Measurements from ENCODE around the gene LIMCH1.

Gene LIMCH1

DNA sequence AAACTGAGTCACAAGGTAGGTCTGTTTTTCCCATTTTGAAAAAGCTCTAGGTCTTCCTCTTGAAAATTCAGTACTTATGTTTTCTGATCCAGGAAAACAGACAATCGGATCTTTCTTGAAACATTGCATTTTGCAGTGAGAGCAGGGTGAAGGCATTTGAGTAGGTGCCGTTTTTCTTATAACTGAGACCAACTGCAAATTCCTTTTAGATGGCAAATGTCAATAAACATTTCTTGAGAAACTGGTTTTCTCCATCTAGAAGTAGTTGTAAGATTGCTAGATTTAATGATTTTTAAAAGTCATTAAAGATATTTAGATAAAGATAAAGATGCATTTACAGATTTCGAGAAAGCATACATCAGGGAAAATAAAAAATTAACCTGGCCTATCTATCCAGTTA, 118.1 kb downstream of the LIMCH1 start:
- no peaks in the 10 kb centered on the region for H3K9me3 ChIP-seq (ENCODE audit: control insufficient read depth in 5 of 5, low read length in 5 of 5)
- no peak overlapping the region for H3K4me3 ChIP-seq (ENCODE audit: low read depth in 1 of 5, low read length in 5 of 5)
- peaks cover 23 to 41% (median 32%) of the 10 kb centered on the region in 5 donors for H3K36me3 ChIP-seq (ENCODE audit: control insufficient read depth in 5 of 5, insufficient read depth in 5 of 5, low read length in 5 of 5)
- H3K27me3 ChIP-seq (ENCODE audit: control insufficient read depth in 5 of 5, insufficient read depth in 4 of 5, low read length in 5 of 5): no peaks in the 10 kb centered on the region
- H3K27ac ChIP-seq (ENCODE audit: low read depth, low read length): no peak overlapping the region
- H3K9ac ChIP-seq (ENCODE audit: low read length in 5 of 5): no peak overlapping the region
- H3K4me1 ChIP-seq (ENCODE audit: control insufficient read depth in 5 of 5, insufficient read depth in 5 of 5, low read length in 5 of 5): peaks cover 0 to 11% (median 0%) of the 10 kb centered on the region in 5 donors

DNA sequence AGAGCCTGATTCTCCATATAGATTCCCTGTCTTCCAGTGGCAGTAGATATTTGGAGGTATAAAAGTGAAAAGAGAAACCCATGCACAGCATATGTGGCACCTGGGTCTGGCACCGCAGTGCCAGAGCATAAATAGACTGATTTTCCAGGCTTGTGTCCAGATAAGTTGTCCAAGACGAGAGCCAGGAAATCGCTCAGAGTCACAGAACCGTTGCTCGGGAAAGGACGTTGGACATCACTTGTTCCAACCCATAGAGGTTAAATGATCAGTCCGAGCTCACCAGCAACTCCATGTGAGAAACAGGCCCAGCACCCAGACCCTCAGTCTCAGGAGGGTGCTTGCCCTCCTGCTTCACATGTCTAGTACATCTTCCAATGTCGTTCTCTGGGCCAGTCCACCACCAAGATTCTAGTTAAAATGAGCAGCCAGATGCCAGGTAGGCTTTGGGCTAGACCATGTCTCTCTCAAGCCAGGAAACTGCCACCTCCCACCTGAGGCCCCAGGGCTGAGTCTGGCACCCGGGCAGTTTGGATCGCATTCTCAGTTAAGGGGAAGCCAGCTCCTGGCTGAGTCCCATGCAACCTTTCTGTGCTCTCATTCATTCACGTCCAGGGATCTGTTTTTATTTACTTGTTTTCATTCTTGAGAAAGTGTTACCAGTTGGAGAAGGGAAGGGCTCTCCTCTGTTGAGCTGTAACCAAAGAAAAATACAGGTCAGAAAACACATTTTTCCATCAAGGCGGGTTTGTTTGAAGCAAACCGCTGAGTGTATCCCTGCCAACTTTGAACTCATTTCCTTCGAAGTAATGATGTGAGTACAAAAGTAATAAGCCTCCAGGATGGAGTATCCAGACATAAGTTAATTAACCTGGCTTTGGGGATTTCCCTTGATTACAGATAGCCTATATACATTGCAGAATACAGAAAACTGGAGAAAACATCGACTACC, 118.9 kb downstream of the LIMCH1 start:
- H3K4me3 ChIP-seq (ENCODE audit: low read depth in 1 of 5, low read length in 5 of 5): no peak overlapping the region
- H3K4me1 ChIP-seq (ENCODE audit: control insufficient read depth in 5 of 5, insufficient read depth in 5 of 5, low read length in 5 of 5): peaks cover 0 to 11% (median 0%) of the 10 kb centered on the region in 5 donors
- no peak overlapping the region for H3K27ac ChIP-seq (ENCODE audit: low read depth, low read length)
- no peaks in the 10 kb centered on the region for H3K9me3 ChIP-seq (ENCODE audit: control insufficient read depth in 5 of 5, low read length in 5 of 5)
- H3K36me3 ChIP-seq (ENCODE audit: control insufficient read depth in 5 of 5, insufficient read depth in 5 of 5, low read length in 5 of 5): peaks cover 17 to 36% (median 32%) of the 10 kb centered on the region in 5 donors
- H3K27me3 ChIP-seq (ENCODE audit: control insufficient read depth in 5 of 5, insufficient read depth in 4 of 5, low read length in 5 of 5): no peaks in the 10 kb centered on the region
- H3K9ac ChIP-seq (ENCODE audit: low read length in 5 of 5): peak overlapping the region in 1 of 5 donors; percentile 9

DNA sequence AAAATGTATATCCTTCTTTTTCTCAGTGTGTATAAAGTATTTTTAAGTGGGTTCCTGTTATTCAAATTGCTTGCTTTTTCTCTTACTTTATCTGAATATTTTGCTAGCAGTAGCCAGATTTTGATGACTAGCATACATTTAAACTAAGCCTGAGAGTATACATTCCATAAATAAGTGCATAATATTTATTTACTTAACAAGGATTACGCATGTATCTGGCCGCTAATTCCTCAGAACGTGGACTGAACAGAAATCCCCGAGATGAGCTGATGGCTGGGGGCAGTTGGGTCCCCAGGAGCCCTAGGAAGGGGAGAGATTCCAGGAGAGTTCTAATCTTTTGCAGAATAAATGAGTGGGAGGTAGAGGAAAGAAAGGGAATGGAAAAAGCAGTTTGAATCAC, 119.6 kb downstream of the LIMCH1 start:
- no peak overlapping the region for H3K4me3 ChIP-seq (ENCODE audit: low read depth in 1 of 5, low read length in 5 of 5)
- no peak overlapping the region for H3K27ac ChIP-seq (ENCODE audit: low read depth, low read length)
- peaks cover 0 to 11% (median 0%) of the 10 kb centered on the region in 5 donors for H3K4me1 ChIP-seq (ENCODE audit: control insufficient read depth in 5 of 5, insufficient read depth in 5 of 5, low read length in 5 of 5)
- H3K27me3 ChIP-seq (ENCODE audit: control insufficient read depth in 5 of 5, insufficient read depth in 4 of 5, low read length in 5 of 5): no peaks in the 10 kb centered on the region
- H3K36me3 ChIP-seq (ENCODE audit: control insufficient read depth in 5 of 5, insufficient read depth in 5 of 5, low read length in 5 of 5): peaks cover 14 to 34% (median 28%) of the 10 kb centered on the region in 5 donors
- peak overlapping the region in 1 of 5 donors; percentile 9 for H3K9ac ChIP-seq (ENCODE audit: low read length in 5 of 5)
- no peaks in the 10 kb centered on the region for H3K9me3 ChIP-seq (ENCODE audit: control insufficient read depth in 5 of 5, low read length in 5 of 5)

DNA sequence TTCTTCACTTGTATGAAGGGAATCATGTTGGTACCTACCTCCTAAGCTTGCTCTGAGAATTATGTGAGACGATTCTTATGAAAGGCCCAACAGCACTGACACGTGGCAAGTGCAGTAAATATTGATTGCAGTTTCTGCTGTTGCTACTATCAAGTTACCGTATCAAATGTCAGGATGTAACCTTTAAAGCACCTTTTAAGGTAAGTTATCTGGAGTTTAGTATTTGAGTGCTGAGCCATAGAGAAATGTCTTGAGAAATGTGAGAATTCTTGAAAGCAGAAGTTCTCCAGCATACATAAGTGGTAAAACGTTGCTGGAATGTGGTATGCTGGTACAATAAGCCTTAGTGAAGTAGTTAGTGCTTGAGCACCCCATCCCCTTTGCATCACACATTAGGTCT, 120.2 kb downstream of the LIMCH1 start:
- peaks cover 12 to 34% (median 26%) of the 10 kb centered on the region in 5 donors for H3K36me3 ChIP-seq (ENCODE audit: control insufficient read depth in 5 of 5, insufficient read depth in 5 of 5, low read length in 5 of 5)
- peaks cover 0 to 11% (median 0%) of the 10 kb centered on the region in 5 donors for H3K4me1 ChIP-seq (ENCODE audit: control insufficient read depth in 5 of 5, insufficient read depth in 5 of 5, low read length in 5 of 5)
- H3K9me3 ChIP-seq (ENCODE audit: control insufficient read depth in 5 of 5, low read length in 5 of 5): no peaks in the 10 kb centered on the region
- no peak overlapping the region for H3K9ac ChIP-seq (ENCODE audit: low read length in 5 of 5)
- H3K4me3 ChIP-seq (ENCODE audit: low read depth in 1 of 5, low read length in 5 of 5): no peak overlapping the region
- no peaks in the 10 kb centered on the region for H3K27me3 ChIP-seq (ENCODE audit: control insufficient read depth in 5 of 5, insufficient read depth in 4 of 5, low read length in 5 of 5)
- no peak overlapping the region for H3K27ac ChIP-seq (ENCODE audit: low read depth, low read length)

DNA sequence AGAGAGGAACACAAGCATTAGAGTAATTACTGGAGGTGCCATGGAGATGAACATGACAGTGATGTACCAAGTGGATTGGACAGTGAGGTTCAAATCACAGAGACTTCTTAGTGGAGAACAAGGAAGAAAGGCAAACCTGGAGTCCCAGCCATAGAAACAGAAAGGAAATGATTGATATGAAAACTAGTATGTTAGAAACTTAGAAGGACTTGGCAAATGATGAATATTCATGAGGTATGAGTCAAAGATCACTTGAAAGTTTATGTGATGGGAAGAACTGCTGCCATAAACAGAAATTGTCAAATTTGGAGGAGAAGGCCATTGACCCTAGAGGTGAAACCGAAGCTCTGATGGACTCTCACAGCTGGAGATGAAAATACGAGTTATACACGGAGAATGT, 122.4 kb downstream of the LIMCH1 start:
- Histone ChIP-seq H3K36me3 (ENCODE audit: control insufficient read depth in 5 of 5, insufficient read depth in 5 of 5, low read length in 5 of 5) (peaks cover 11 to 32% (median 24%) of the 10 kb centered on the region in 5 donors), H3K27me3 (ENCODE audit: control insufficient read depth in 5 of 5, insufficient read depth in 4 of 5, low read length in 5 of 5) (no peaks in the 10 kb centered on the region), H3K27ac (ENCODE audit: low read depth, low read length) (no peak overlapping the region), H3K9me3 (ENCODE audit: control insufficient read depth in 5 of 5, low read length in 5 of 5) (no peaks in the 10 kb centered on the region), H3K4me1 (ENCODE audit: control insufficient read depth in 5 of 5, insufficient read depth in 5 of 5, low read length in 5 of 5) (peaks cover 0 to 11% (median 0%) of the 10 kb centered on the region in 5 donors), H3K4me3 (ENCODE audit: low read depth in 1 of 5, low read length in 5 of 5) (no peak overlapping the region), H3K9ac (ENCODE audit: low read length in 5 of 5) (no peak overlapping the region)

DNA sequence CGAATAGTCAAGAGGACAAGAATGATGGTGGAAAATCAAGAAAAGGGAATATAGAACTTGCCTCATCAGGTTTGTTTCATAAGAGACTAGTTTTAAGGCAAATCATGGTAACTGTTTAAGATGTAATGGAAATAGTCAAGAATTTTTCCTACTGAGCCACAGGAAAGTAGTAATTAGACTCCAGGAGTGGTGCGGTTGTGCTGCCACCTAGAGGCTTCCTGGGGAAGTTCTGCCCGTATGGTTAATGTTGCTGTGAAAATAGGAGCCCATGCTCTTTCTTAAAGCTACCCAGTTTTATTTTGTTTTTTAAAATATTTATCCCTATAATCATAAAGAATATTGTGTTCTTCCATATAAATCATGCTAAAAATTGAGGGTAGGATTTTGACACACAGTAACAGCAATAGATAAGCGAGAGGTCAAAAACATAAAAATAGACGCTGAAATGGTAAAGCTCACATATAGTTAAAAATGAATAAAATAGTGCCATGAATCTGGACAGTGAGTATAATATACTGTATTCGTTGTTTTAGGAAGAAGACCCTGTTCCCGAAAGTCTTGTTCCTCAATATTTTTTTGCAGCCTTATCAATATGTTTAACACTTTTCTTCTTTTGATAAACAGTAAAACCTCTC, 123.6 kb downstream of the LIMCH1 start:
- H3K36me3 ChIP-seq (ENCODE audit: control insufficient read depth in 5 of 5, insufficient read depth in 5 of 5, low read length in 5 of 5): peaks cover 15 to 31% (median 22%) of the 10 kb centered on the region in 5 donors
- H3K9me3 ChIP-seq (ENCODE audit: control insufficient read depth in 5 of 5, low read length in 5 of 5): no peaks in the 10 kb centered on the region
- peaks cover 0 to 8% (median 0%) of the 10 kb centered on the region in 5 donors for H3K4me1 ChIP-seq (ENCODE audit: control insufficient read depth in 5 of 5, insufficient read depth in 5 of 5, low read length in 5 of 5)
- H3K27me3 ChIP-seq (ENCODE audit: control insufficient read depth in 5 of 5, insufficient read depth in 4 of 5, low read length in 5 of 5): no peaks in the 10 kb centered on the region
- H3K4me3 ChIP-seq (ENCODE audit: low read depth in 1 of 5, low read length in 5 of 5): no peak overlapping the region
- no peak overlapping the region for H3K9ac ChIP-seq (ENCODE audit: low read length in 5 of 5)
- no peak overlapping the region for H3K27ac ChIP-seq (ENCODE audit: low read depth, low read length)

DNA sequence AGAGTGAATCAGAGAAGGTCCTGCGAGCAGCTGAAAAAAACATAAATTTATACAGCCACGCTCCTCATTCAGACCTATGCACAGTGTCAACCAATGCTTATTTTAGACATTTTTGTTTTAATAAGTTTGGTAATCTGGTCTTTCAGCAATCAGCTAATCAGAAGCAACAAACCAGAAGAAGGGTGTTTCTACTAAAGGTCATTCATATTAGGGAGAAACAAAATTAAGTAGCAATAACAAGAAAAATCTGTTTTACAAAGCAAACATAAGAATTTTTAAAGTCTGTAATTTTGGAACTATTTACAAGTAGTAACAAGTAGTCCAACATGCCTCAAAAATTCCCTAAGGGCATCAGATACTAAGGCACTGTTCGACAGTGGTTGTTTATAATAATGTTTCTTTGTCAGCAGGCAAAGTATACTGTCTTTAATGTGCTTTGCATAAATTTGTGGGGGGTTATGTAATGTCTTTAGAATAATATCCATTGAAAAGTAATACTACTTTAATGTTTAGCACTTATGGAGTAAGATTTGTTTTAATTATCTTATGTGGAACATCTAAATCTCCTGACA, 127.8 kb downstream of the LIMCH1 start:
- Histone ChIP-seq H3K27me3 (ENCODE audit: control insufficient read depth in 5 of 5, insufficient read depth in 4 of 5, low read length in 5 of 5) (no peaks in the 10 kb centered on the region), H3K36me3 (ENCODE audit: control insufficient read depth in 5 of 5, insufficient read depth in 5 of 5, low read length in 5 of 5) (peaks cover 22 to 36% (median 33%) of the 10 kb centered on the region in 5 donors)

DNA sequence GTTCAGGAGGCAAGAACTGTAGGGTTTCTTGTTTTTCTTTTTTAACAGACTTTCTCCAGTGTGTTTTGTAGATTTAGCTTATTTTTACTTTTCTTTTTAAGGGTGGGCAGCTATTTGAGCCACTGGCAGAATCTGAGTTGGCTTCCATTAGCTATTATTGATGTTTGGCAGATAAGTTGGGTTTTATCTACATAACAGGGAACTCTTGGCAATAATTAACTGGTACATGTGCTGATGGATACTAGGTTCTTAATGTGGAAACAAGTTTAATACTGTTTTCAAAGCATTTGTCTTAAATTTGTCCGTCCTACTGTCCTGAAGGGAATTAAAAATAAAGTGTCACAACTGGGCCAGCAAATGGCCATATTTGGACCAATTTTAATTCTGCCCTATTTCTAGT, 130.1 kb downstream of the LIMCH1 start:
- H3K27ac ChIP-seq (ENCODE audit: low read depth, low read length): no peak overlapping the region
- no peaks in the 10 kb centered on the region for H3K4me1 ChIP-seq (ENCODE audit: control insufficient read depth in 5 of 5, insufficient read depth in 5 of 5, low read length in 5 of 5)
- peaks cover 15 to 46% (median 35%) of the 10 kb centered on the region in 5 donors for H3K36me3 ChIP-seq (ENCODE audit: control insufficient read depth in 5 of 5, insufficient read depth in 5 of 5, low read length in 5 of 5)
- no peak overlapping the region for H3K4me3 ChIP-seq (ENCODE audit: low read depth in 1 of 5, low read length in 5 of 5)
- no peaks in the 10 kb centered on the region for H3K27me3 ChIP-seq (ENCODE audit: control insufficient read depth in 5 of 5, insufficient read depth in 4 of 5, low read length in 5 of 5)
- H3K9ac ChIP-seq (ENCODE audit: low read length in 5 of 5): no peak overlapping the region
- no peaks in the 10 kb centered on the region for H3K9me3 ChIP-seq (ENCODE audit: control insufficient read depth in 5 of 5, low read length in 5 of 5)

More for the DNA sequence above, 127.8 kb downstream of the LIMCH1 start:
- Histone ChIP-seq H3K4me3 (ENCODE audit: low read depth in 1 of 5, low read length in 5 of 5) (no peak overlapping the region), H3K9me3 (ENCODE audit: control insufficient read depth in 5 of 5, low read length in 5 of 5) (no peaks in the 10 kb centered on the region), H3K4me1 (ENCODE audit: control insufficient read depth in 5 of 5, insufficient read depth in 5 of 5, low read length in 5 of 5) (no peaks in the 10 kb centered on the region), H3K9ac (ENCODE audit: low read length in 5 of 5) (no peak overlapping the region), H3K27ac (ENCODE audit: low read depth, low read length) (no peak overlapping the region)

DNA sequence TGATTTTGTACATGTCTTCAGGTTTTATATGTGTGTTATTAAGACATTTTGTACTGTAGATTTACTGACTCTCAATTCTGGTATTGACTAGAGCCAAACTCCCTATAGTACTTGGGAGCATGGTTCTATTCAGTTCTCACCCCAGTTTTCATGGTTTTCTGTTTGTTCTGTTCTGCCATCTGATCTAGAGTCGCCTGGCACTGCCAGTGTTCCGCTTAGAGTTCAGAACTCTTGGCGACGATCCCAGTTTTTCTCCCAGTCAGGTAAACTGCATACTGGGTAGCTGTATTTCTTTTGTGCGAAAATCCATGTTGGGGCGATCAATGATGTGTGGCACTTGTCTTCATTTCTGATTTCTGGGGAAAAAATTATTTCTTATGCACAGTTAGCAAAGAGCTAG, 132.6 kb downstream of the LIMCH1 start:
- no peaks in the 10 kb centered on the region for H3K4me1 ChIP-seq (ENCODE audit: control insufficient read depth in 5 of 5, insufficient read depth in 5 of 5, low read length in 5 of 5)
- no peaks in the 10 kb centered on the region for H3K9me3 ChIP-seq (ENCODE audit: control insufficient read depth in 5 of 5, low read length in 5 of 5)
- H3K9ac ChIP-seq (ENCODE audit: low read length in 5 of 5): no peak overlapping the region
- peaks cover 21 to 49% (median 42%) of the 10 kb centered on the region in 5 donors for H3K36me3 ChIP-seq (ENCODE audit: control insufficient read depth in 5 of 5, insufficient read depth in 5 of 5, low read length in 5 of 5)
- no peak overlapping the region for H3K4me3 ChIP-seq (ENCODE audit: low read depth in 1 of 5, low read length in 5 of 5)
- no peaks in the 10 kb centered on the region for H3K27me3 ChIP-seq (ENCODE audit: control insufficient read depth in 5 of 5, insufficient read depth in 4 of 5, low read length in 5 of 5)
- no peak overlapping the region for H3K27ac ChIP-seq (ENCODE audit: low read depth, low read length)

DNA sequence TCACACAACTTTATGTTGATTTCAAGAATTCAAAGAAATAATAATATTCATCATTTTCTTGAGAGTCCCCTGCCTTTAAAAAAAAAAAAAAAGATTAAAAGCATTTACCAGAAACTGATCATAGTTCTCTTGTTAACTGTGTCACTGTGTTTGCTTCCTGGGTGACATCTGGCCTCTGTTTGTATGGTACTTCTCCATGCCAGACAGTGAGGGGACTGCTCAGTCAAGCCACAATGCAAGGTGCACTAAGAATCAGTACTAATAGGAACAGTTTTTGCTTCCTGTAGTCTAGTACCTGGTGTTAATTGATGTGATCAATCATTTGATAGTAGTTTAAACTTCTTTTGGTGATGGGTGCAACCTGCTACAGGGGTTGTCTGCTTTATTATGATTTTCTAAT, 133.0 kb downstream of the LIMCH1 start:
- H3K27me3 ChIP-seq (ENCODE audit: control insufficient read depth in 5 of 5, insufficient read depth in 4 of 5, low read length in 5 of 5): no peaks in the 10 kb centered on the region
- H3K9ac ChIP-seq (ENCODE audit: low read length in 5 of 5): no peak overlapping the region
- H3K9me3 ChIP-seq (ENCODE audit: control insufficient read depth in 5 of 5, low read length in 5 of 5): no peaks in the 10 kb centered on the region
- peaks cover 21 to 51% (median 42%) of the 10 kb centered on the region in 5 donors for H3K36me3 ChIP-seq (ENCODE audit: control insufficient read depth in 5 of 5, insufficient read depth in 5 of 5, low read length in 5 of 5)
- no peak overlapping the region for H3K27ac ChIP-seq (ENCODE audit: low read depth, low read length)
- H3K4me3 ChIP-seq (ENCODE audit: low read depth in 1 of 5, low read length in 5 of 5): no peak overlapping the region
- no peaks in the 10 kb centered on the region for H3K4me1 ChIP-seq (ENCODE audit: control insufficient read depth in 5 of 5, insufficient read depth in 5 of 5, low read length in 5 of 5)
